Heart left ventricle (tissue), 16 donors: ENCODE data around the gene CCDC78. TPM values are rescaled to one million over a fixed set of nuclear protein-coding genes. Genes with fewer than 3 reads are reported as not detected.

ENCODE experiments used
- ATAC-seq, 4 donors: fragments of 200-7000 bp; cut with Tn5 transposase; one replicate each; pipeline ENCODE4 v1.9.1; 2020 to 2022; ENCODE audit warnings: moderate library complexity in 4 of 4, mild to moderate bottlenecking in 3 of 4, moderate number of reproducible peaks in 1 of 4
- DNase-seq, 5 donors: peaks; one replicate each; pipeline ENCODE4 v3.0.0-alpha.2; 2020
- H3K27ac ChIP-seq, 12 donors: fragments of 200-600 bp; sonication (generic) in 4 of 12; one replicate each; pipeline versions ENCODE4 v1.5.0 to v1.8.0; 2016 to 2022; ENCODE audit warnings: mild to moderate bottlenecking in 2 of 12
- H3K27me3 ChIP-seq, 9 donors: fragments of 200-600 bp; sonication (generic) in 2 of 9; one replicate each; pipeline versions ENCODE4 v1.5.1 to v1.8.0; 2016 to 2022; ENCODE audit warnings: mild to moderate bottlenecking in 3 of 9
- H3K36me3 ChIP-seq, 9 donors: fragments of 200-600 bp; sonication (generic) in 2 of 9; one replicate each; pipeline versions ENCODE4 v1.5.0 to v1.8.0; 2018 to 2022; ENCODE audit warnings: mild to moderate bottlenecking in 2 of 9
- H3K4me1 ChIP-seq, 12 donors: fragments of 200-600 bp; sonication (generic) in 4 of 12; one replicate each; pipeline versions ENCODE4 v1.5.0 to v1.8.0; 2016 to 2022; ENCODE audit warnings: mild to moderate bottlenecking in 3 of 12
- H3K4me3 ChIP-seq, 12 donors: fragments of 200-600 bp; sonication (generic) in 4 of 12; one replicate each; pipeline versions ENCODE4 v1.5.0 to v1.8.0; 2017 to 2022; ENCODE audit warnings: mild to moderate bottlenecking in 9 of 12, moderate library complexity in 4 of 12
- H3K9me3 ChIP-seq, 12 donors: fragments of 200-600 bp; sonication (generic) in 4 of 12; one replicate each; pipeline versions ENCODE4 v1.5.0 to v1.8.0; 2016 to 2022; ENCODE audit warnings: mild to moderate bottlenecking in 1 of 12
- CTCF ChIP-seq, 12 donors: fragments of 200-600 bp; sonication (generic) in 4 of 12; IDR thresholded peaks; one replicate each; pipeline versions ENCODE4 v1.5.0 to v1.8.0; 2018 to 2022; ENCODE audit warnings: antibody characterized with exemption in 12 of 12, mild to moderate bottlenecking in 5 of 12
- POLR2A ChIP-seq, 2 donors: fragments of 450-650 bp; IDR thresholded peaks; one replicate each; pipeline ENCODE4 v1.6.1; 2017; ENCODE audit warnings: antibody characterized with exemption in 2 of 2, mild to moderate bottlenecking in 2 of 2, moderate library complexity in 2 of 2
- WGBS, 4 donors: extraction: QIAGEN DNeasy Blood & Tissue Kit in 2 of 4; methylation state at CpG; one replicate each; pipeline versions ENCODE4 v1.1.5 to v1.1.7; 2013 to 2018; 5-methylcytosine and 5-hydroxymethylcytosine counted together
- intact Hi-C, 10 donors: fragments of 100-400 bp; cut with DNase I; formaldehyde crosslinking; loops; one replicate each; pipeline versions ENCODE4 v1.11.1 to v1.14.2; 2022
- polyA plus RNA-seq, 2 donors: library from polyadenylated mRNA; stranded (reverse); fragments of 200-250 nt; gene quantifications; one replicate each; pipeline ENCODE4 v1.2.3, GENCODE V29; 2013
- total RNA-seq, 9 donors: library from RNA; depleted of rRNA in 2 of 9; stranded (reverse); fragments of >200 nt in 2 of 9; fragmentation: NEBNext Ultra II Directional in 3 of 9; extraction: Animal tissue kit (Norgen Biotek cat#: 25700) in 3 of 9; gene quantifications; one replicate each; pipeline versions ENCODE4 v1.1.0 to v1.2.4, GENCODE V29; 2016 to 2023
- donor health status: ischemic (EF 13 %, LVEDD 7.1; RV severe dilation, severe dysfunction).
- donor health status: healthy with polysubstance abuse.
- donor health status: DM: no; HTN: yes; CAD: no.
- donor health status: DM: no; HTN: no; CAD: no.
- donor health status: ischemic (EF 25% LVEDD 6.9; RV normal size, moderate dysfunction).
- donor health status: ischemic (EF 25% LVEDD 5.7; RV mildly dilated, moderate dysfunction).
- donor health status: healthy.
- donor health status: DM: yes; HTN: yes; CAD: no.
- donor health status: ischemic (EF 35%, LVEDD 5.7; RV mildly dilated, moderate dysfunction).
- donor health status: nonischemic (EF 11% LVEDD 7.7; RV severe dilation, severe dysfunction).
- donor health status: DM: yes; HTN: yes; CAD: no.
- donor health status: PGD.
- donor health status: ischemic (EF 29% LVEDD 5.4; RV normal size, mild dysfunction).
- donor health status: nonischemic (EF 23%, LVEDD 6.1; RV moderate dilation, normal function).

CCDC78 gene
- total and polyA plus RNA-seq, 11 donors, result 0.35 to 1.3 (median 0.59) TPM; not detected in 3

- intact Hi-C loops, result no loop called here
- Histone ChIP-seq H3K27me3 (no peaks in the 10 kb centered on the region), H3K36me3 (peaks cover 0 to 26% (median 19%) of the 10 kb centered on the region in 9 donors), H3K4me1 (peaks cover 14 to 62% (median 48%) of the 10 kb centered on the region in 12 donors), H3K4me3 (peak overlapping the region; percentile 61 to 100 (median 78)), H3K9me3 (no peaks in the 10 kb centered on the region), H3K27ac (peak overlapping the region; percentile 92 to 99 (median 96))
- TF ChIP-seq POLR2A (IDR thresholded peaks at IDR 0.05), result no peak
- no peak for TF ChIP-seq CTCF (IDR thresholded peaks at IDR 0.05)
- no peak for DNase-seq
- WGBS, 4 donors, result 0 to 1% (median 0%) methylated on average over 11 to 38 of the region's 38 CpGs
- no peak for ATAC-seq
These were observed 45.7 kb downstream of the CCDC78 start for GRCh38 chr16:680625-680945.

GRCh38 chr16:679814-680624, 46.2 kb downstream of the CCDC78 start, which contains the start of gene STUB1:
TSS of gene STUB1 (plus strand) at chr16:680410. CDS start at chr16:680526, 116 bp downstream.
- ATAC-seq (peak; percentile 44 to 70 (median 68)), DNase-seq (peak; percentile 90 to 93 (median 90))
- peaks cover 13 to 62% (median 45%) of the 10 kb centered on the region in 12 donors for H3K4me1 ChIP-seq
- peaks cover 0 to 23% (median 19%) of the 10 kb centered on the region in 9 donors for H3K36me3 ChIP-seq
- peak; percentile 60 to 80 for TF ChIP-seq POLR2A (IDR thresholded peaks at IDR 0.05)
- no peak for TF ChIP-seq CTCF (IDR thresholded peaks at IDR 0.05)
- no peaks in the 10 kb centered on the region for H3K9me3 ChIP-seq
- intact Hi-C loops, result no loop called here
- peak within 1 kb of the TSS; percentile 92 to 99 (median 96) for H3K27ac ChIP-seq
- peak within 1 kb of the TSS; percentile 61 to 100 (median 78) for H3K4me3 ChIP-seq
- H3K27me3 ChIP-seq, result no peaks in the 10 kb centered on the region
- WGBS, 4 donors, result 1 to 2% (median 1%) methylated on average over 21 to 91 of the region's 91 CpGs

GRCh38 chr16:678858-679813, 47.1 kb downstream of the CCDC78 start:
- peak overlapping the region in 11 of 12 donors; percentile 23 to 100 (median 65) for H3K4me3 ChIP-seq
- ATAC-seq (peak; percentile 21 to 49 (median 43)), DNase-seq (peak; percentile 78 to 89 (median 86))
- WGBS, 4 donors, result 23 to 34% (median 25%) methylated on average over 22 to 52 of the region's 52 CpGs
- no peak for TF ChIP-seq CTCF (IDR thresholded peaks at IDR 0.05)
- peak in 1 of 2 donors; percentile 8 for TF ChIP-seq POLR2A (IDR thresholded peaks at IDR 0.05)
- no peaks in the 10 kb centered on the region for H3K9me3 ChIP-seq
- peak overlapping the region in 11 of 12 donors; percentile 82 to 99 (median 92) for H3K27ac ChIP-seq
- H3K27me3 ChIP-seq, result no peaks in the 10 kb centered on the region
- intact Hi-C loops, result no loop called here
- H3K4me1 ChIP-seq, result peaks cover 10 to 65% (median 43%) of the 10 kb centered on the region in 12 donors
- peaks cover 0 to 24% (median 21%) of the 10 kb centered on the region in 9 donors for H3K36me3 ChIP-seq
